ENCODE results near the gene MYH14. TPM values are rescaled to one million over a fixed set of nuclear protein-coding genes. Genes with fewer than 3 reads are reported as not detected.

The MYH14 gene
- total and polyA plus RNA-seq, 2 of the 13 experiments (the other 11 are each of a cell fraction or from before 2014, with no cell fraction given), result 5.5 to 5.8 TPM

DNA sequence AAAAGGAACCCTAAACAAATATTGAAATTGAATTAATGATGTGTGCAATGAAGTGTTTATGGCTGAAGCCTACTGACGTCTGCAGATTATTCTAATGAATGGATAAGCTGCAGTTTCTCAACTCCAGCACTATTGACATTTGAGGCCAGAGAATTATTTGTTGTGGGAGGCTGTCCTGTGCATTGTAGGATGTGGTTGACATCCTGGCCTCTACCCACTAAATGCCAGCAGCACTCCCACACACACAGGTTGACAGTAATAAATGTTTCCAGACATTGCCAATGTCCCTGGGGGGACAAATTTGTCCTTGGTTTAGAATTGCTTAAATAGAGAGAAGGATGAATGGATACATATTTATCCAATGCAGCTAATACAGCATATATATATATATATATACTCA, 19.2 kb upstream of the MYH14 start:
- DNase-seq (ENCODE audit: low spot score) (no peak), ATAC-seq (no peak), FAIRE-seq (no peak)
- Histone ChIP-seq H3K9ac (ENCODE audit: insufficient read depth, low read depth, low read length) (no peak overlapping the region), H3K27me3 (ENCODE audit: control insufficient read depth in 1 of 2, insufficient read depth in 2 of 2, low read length in 2 of 2) (peaks cover 2 to 9% of the 10 kb centered on the region in 2 experiments; a peak in 1 of 5 replicates), H3K9me3 (ENCODE audit: low read length) (no peaks in the 10 kb centered on the region), H3K4me3 (replicated peaks in 1 of 3; ENCODE audit: insufficient read depth in 1 of 3, low read depth in 2 of 3, low read length in 3 of 3) (no peak overlapping the region), H4K20me1 (ENCODE audit: insufficient read depth, low read length) (no peaks in the 10 kb centered on the region), H3K4me2 (ENCODE audit: low read depth, low read length) (no peak overlapping the region), H3K4me1 (ENCODE audit: insufficient read depth, low read length) (no peaks in the 10 kb centered on the region), H3K27ac (ENCODE audit: extremely low read length, insufficient read depth, low read length) (no peak overlapping the region), H3K79me2 (ENCODE audit: insufficient read depth, low read length) (no peaks in the 10 kb centered on the region), H3K36me3 (replicated peaks in 1 of 2; ENCODE audit: control insufficient read depth in 1 of 2, insufficient read depth in 2 of 2, low read length in 2 of 2) (no peaks in the 10 kb centered on the region), H2AFZ (ENCODE audit: low read length) (no peak overlapping the region)
- intact Hi-C loops (cut with micrococcal nuclease; ENCODE audit: unreplicated experiment) (no loop called here), in situ Hi-C loops (cut with HindIII; ENCODE audit: extremely low pct_ligation_motif_present, low pct_unique_long_range_greater_than_20kb) (no loop called here)
- BruUV-seq (replicated peaks), result no TSS peak
- 0% methylated on average over 1 of the region's 1 CpG for WGBS (ENCODE audit: low lambda C conversion rate)
- POLR2A ChIA-PET, result no interaction called here
- TF ChIP-seq, protein P1, sequence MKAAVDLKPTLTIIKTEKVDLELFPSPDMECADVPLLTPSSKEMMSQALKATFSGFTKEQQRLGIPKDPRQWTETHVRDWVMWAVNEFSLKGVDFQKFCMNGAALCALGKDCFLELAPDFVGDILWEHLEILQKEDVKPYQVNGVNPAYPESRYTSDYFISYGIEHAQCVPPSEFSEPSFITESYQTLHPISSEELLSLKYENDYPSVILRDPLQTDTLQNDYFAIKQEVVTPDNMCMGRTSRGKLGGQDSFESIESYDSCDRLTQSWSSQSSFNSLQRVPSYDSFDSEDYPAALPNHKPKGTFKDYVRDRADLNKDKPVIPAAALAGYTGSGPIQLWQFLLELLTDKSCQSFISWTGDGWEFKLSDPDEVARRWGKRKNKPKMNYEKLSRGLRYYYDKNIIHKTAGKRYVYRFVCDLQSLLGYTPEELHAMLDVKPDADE (CRISPR knock-in tag; IDR thresholded peaks at IDR 0.05), result no peak
- TF ChIP-seq ZNF382 (CRISPR knock-in tag; IDR thresholded peaks at IDR 0.05; ENCODE audit: borderline replicate concordance), result no peak
- TF ChIP-seq NKX3-1 (CRISPR knock-in tag; IDR thresholded peaks at IDR 0.05), result no peak
- TF ChIP-seq HOXA5 (CRISPR knock-in tag; IDR thresholded peaks at IDR 0.05), result no peak
- TF ChIP-seq FOXM1 (CRISPR knock-in tag; IDR thresholded peaks at IDR 0.05), result no peak
- no peak for TF ChIP-seq ZNF556 (CRISPR knock-in tag; IDR thresholded peaks at IDR 0.05; ENCODE audit: borderline replicate concordance)
- TF ChIP-seq MXI1 (IDR thresholded peaks at IDR 0.05; ENCODE audit: borderline replicate concordance, low read depth, low read length), result no peak
- no peak for TF ChIP-seq ZXDC (CRISPR knock-in tag; IDR thresholded peaks at IDR 0.05)
- no peak for TF ChIP-seq HOXA7 (CRISPR knock-in tag; IDR thresholded peaks at IDR 0.05)
- TF ChIP-seq, protein P2, sequence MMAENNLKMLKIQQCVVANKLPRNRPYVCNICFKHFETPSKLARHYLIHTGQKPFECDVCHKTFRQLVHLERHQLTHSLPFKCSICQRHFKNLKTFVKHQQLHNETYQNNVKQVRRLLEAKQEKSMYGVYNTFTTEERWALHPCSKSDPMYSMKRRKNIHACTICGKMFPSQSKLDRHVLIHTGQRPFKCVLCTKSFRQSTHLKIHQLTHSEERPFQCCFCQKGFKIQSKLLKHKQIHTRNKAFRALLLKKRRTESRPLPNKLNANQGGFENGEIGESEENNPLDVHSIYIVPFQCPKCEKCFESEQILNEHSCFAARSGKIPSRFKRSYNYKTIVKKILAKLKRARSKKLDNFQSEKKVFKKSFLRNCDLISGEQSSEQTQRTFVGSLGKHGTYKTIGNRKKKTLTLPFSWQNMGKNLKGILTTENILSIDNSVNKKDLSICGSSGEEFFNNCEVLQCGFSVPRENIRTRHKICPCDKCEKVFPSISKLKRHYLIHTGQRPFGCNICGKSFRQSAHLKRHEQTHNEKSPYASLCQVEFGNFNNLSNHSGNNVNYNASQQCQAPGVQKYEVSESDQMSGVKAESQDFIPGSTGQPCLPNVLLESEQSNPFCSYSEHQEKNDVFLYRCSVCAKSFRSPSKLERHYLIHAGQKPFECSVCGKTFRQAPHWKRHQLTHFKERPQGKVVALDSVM (CRISPR knock-in tag; IDR thresholded peaks at IDR 0.05), result no peak
- TF ChIP-seq, protein P3, sequence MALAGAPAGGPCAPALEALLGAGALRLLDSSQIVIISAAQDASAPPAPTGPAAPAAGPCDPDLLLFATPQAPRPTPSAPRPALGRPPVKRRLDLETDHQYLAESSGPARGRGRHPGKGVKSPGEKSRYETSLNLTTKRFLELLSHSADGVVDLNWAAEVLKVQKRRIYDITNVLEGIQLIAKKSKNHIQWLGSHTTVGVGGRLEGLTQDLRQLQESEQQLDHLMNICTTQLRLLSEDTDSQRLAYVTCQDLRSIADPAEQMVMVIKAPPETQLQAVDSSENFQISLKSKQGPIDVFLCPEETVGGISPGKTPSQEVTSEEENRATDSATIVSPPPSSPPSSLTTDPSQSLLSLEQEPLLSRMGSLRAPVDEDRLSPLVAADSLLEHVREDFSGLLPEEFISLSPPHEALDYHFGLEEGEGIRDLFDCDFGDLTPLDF (CRISPR knock-in tag; IDR thresholded peaks at IDR 0.05), result no peak
- no peak for TF ChIP-seq MED8 (CRISPR knock-in tag; IDR thresholded peaks at IDR 0.05; ENCODE audit: insufficient replicate concordance)
- CTCF ChIA-PET (ENCODE audit: low intra/inter-chr PET ratio, low total read pairs), result no interaction called here
